Ascending aorta (tissue), 2 donors: ENCODE data around the gene CELF3. TPM values are rescaled to one million over a fixed set of nuclear protein-coding genes. Genes with fewer than 3 reads are reported as not detected.
"Not testable (repeated sequence)": the region's sequence is repeated elsewhere in the genome, so short reads cannot be mapped to it uniquely, and the experiment has no call there.

Experiments
- DNase-seq, 2 donors: peaks; one replicate each; pipeline ENCODE4 v3.0.0-alpha.2; 2019; ENCODE audit warnings: low spot score in 2 of 2
- H3K27ac ChIP-seq, 2 donors: fragments of 200-600 bp; sonication (generic); one replicate each; pipeline ENCODE4 v1.5.1; 2016 to 2017; ENCODE audit warnings: mild to moderate bottlenecking in 1 of 2
- H3K27me3 ChIP-seq: fragments of 200-600 bp; sonication (generic); one replicate; pipeline ENCODE4 v1.5.1; 2017
- H3K36me3 ChIP-seq, 2 donors: fragments of 200-600 bp; sonication (generic); one replicate each; pipeline ENCODE4 v1.5.1; 2016
- H3K4me1 ChIP-seq, 2 donors: fragments of 200-600 bp; sonication (generic); one replicate each; pipeline ENCODE4 v1.5.1; 2016 to 2017; ENCODE audit warnings: mild to moderate bottlenecking in 1 of 2
- H3K4me3 ChIP-seq, 2 donors: fragments of 200-600 bp; sonication (generic); one replicate each; pipeline ENCODE4 v1.5.1; 2016 to 2017; ENCODE audit warnings: mild to moderate bottlenecking in 1 of 2
- H3K9me3 ChIP-seq, 2 donors: fragments of 200-600 bp; sonication (generic); one replicate each; pipeline ENCODE4 v1.5.1; 2016
- CTCF ChIP-seq, 3 experiments: fragments of 200-600 bp in 2 of 3; fragments of 450-650 bp in 1 of 3; sonication (generic) in 2 of 3; IDR thresholded peaks; one replicate each; pipeline ENCODE4 v1.5.1; 2016 to 2019; ENCODE audit warnings: antibody characterized with exemption in 3 of 3, mild to moderate bottlenecking in 1 of 3, moderate library complexity in 1 of 3
- intact Hi-C: fragments of 100-400 bp; cut with DNase I; formaldehyde crosslinking; loops from one replicate; pipeline ENCODE4 v1.15.1; 2023
- total RNA-seq: library from RNA; depleted of rRNA; stranded (reverse); fragments of >200 nt; gene quantifications from one replicate; pipeline ENCODE4 v1.1.0, GENCODE V29; 2016

CELF3 gene
- total RNA-seq, 1 donor from 2014 or later: not detected

DNA sequence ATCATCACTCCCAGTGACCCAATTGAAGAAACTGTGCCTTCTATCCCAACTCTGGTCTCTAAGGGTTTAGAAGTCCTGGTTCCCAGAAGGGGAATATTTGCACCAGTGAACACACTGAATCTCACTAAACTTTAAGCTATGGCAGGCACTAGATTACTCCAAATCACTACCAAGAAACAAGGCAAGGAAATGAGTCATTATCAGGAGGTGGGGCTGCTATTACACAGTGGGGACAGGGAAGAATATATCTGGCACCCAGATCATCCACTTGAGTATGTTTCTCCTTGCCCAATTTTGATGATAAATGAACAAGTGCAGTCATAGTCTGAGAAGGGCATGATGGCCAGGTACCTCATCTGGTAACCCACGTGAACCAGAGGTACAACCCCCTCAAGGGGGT, 39.7 kb upstream of the CELF3 start:
- H3K9me3 ChIP-seq: no peaks in the 10 kb centered on the region
- peaks cover 3 to 32% of the 10 kb centered on the region in 2 donors for H3K36me3 ChIP-seq
- DNase-seq: no peak
- H3K27ac ChIP-seq: no peak overlapping the region
- no peaks in the 10 kb centered on the region for H3K4me1 ChIP-seq
- no peaks in the 10 kb centered on the region for H3K27me3 ChIP-seq
- no peak for TF ChIP-seq CTCF (IDR thresholded peaks at IDR 0.05)
- no peak overlapping the region for H3K4me3 ChIP-seq
- intact Hi-C loops: no loop called here

DNA sequence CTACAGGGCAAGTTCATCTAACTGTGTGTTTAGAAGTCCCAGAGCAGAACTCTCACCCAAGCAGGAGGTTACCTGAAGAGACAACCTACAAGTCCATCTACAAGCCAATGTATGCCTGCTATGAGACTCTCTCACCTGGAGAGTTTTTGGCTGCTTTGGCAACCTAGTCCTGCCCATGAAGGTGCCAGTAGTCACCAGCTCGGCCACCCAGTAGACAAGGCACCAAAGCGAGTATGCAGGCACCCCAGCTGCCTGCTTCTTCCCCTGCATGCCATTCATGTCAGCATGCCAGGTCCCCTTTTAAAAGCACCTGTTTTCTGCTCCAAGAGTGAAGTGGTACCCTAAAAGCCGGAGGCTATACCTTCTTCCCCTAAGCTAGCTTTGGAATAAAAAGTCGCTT, 24.9 kb upstream of the CELF3 start:
- Histone ChIP-seq H3K36me3 (no peaks in the 10 kb centered on the region), H3K27me3 (no peaks in the 10 kb centered on the region), H3K4me1 (no peaks in the 10 kb centered on the region), H3K9me3 (no peaks in the 10 kb centered on the region), H3K27ac (no peak overlapping the region), H3K4me3 (no peak overlapping the region)
- TF ChIP-seq CTCF (IDR thresholded peaks at IDR 0.05): no peak
- intact Hi-C loops: no loop called here
- DNase-seq: no peak

DNA sequence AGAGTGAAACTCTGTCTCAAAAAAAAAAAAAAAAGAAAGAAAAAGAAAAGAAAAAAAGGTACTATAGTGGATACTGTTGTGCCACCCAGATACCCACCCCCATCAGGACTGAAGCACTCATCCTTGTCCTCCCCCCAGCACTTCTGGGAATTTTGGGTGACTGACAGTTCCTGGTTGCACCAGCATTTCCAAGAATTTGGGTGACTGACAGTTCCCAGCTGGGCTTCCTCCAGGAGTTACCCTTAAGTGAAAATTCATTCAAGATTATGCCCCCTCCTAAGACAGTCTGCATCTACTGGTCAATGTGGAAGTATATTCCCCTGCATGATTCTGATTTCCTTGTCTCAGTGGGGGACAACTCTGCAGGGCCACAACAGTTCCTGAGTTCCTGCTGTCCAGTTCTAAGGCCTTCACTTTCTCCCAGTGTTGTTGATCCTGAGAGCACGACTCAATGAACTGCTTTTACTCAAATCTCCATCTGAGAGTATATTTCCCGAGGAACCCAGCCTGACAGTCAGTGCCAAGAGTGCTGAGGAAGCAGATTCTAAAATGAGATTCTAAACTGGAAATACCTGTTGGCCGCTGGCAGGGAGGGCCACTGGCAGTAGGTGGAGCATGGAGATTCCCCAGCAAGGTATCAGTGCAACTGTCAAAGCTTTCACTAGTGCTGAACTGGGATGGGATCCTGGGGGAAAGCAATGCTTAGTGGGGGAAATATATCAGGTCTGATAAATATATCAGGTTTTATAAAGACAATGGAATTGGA, 23.2 kb upstream of the CELF3 start:
- DNase-seq: no peak
- intact Hi-C loops: loop anchor here (5.0 kb wide), 1 partner anchor 297 kb away; no protein-coding TSS in a partner anchor
- no peaks in the 10 kb centered on the region for H3K27me3 ChIP-seq
- no peak overlapping the region for H3K27ac ChIP-seq
- H3K4me3 ChIP-seq: no peak overlapping the region
- no peaks in the 10 kb centered on the region for H3K9me3 ChIP-seq
- H3K36me3 ChIP-seq: no peaks in the 10 kb centered on the region
- TF ChIP-seq CTCF (IDR thresholded peaks at IDR 0.05): no peak
- no peaks in the 10 kb centered on the region for H3K4me1 ChIP-seq

DNA sequence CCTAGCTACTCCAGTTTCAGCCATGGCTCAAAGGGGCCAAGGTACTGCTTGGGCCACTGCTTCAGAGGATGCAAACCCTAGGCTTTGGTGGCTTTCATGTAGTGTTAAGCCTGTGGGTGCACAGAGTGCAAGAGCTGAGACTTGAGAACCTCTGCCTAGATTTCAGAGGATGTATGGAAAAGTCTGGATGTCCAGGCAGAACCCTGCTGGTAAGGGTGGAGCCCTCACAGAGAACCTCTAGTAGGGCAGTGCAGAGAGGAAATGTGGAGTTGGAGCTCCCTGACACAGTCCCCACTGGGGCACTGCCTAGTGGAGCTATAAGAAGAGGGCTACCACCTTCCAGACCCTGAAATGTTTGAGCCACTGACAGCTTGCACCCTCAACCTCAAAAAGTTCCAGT, 20.9 kb upstream of the CELF3 start:
- H3K27me3 ChIP-seq: no peaks in the 10 kb centered on the region
- no peak overlapping the region for H3K4me3 ChIP-seq
- intact Hi-C loops: loop anchor here (5.0 kb wide), 1 partner anchor 295 kb away; no protein-coding TSS in a partner anchor
- H3K27ac ChIP-seq: no peak overlapping the region
- no peaks in the 10 kb centered on the region for H3K9me3 ChIP-seq
- no peak for DNase-seq
- no peak for TF ChIP-seq CTCF (IDR thresholded peaks at IDR 0.05)
- no peaks in the 10 kb centered on the region for H3K36me3 ChIP-seq
- no peaks in the 10 kb centered on the region for H3K4me1 ChIP-seq

- Histone ChIP-seq H3K4me3 (no peak overlapping the region), H3K9me3 (no peaks in the 10 kb centered on the region), H3K36me3 (no peaks in the 10 kb centered on the region), H3K4me1 (no peaks in the 10 kb centered on the region), H3K27ac (no peak overlapping the region), H3K27me3 (no peaks in the 10 kb centered on the region)
- TF ChIP-seq CTCF (IDR thresholded peaks at IDR 0.05): no peak
- intact Hi-C loops: loop anchor here (5.0 kb wide), 1 partner anchor 295 kb away; no protein-coding TSS in a partner anchor
- no peak for DNase-seq
These were observed 20.4 kb upstream of the CELF3 start for GRCh38 chr1:151737026-151737425.

- not testable (repeated sequence) for H3K27ac ChIP-seq, H3K36me3 ChIP-seq, DNase-seq, H3K9me3 ChIP-seq, H3K27me3 ChIP-seq, H3K4me1 ChIP-seq, H3K4me3 ChIP-seq
- intact Hi-C loops: loop anchor here (2.0 kb wide), 1 partner anchor 199 kb away; no protein-coding TSS in a partner anchor
These were observed 17.4 kb upstream of the CELF3 start for GRCh38 chr1:151733995-151734394.
